HG02981 (cell line): ENCODE measurements around the gene ESYT1.

Source experiments
- ATAC-seq: cut with Tn5 transposase; IDR thresholded peaks from one replicate; pipeline ENCODE4 v1.9.1; 2021; ENCODE audit warnings: mild to moderate bottlenecking, moderate library complexity; ENCODE audit not compliant: unreplicated experiment

ESYT1 gene

DNA sequence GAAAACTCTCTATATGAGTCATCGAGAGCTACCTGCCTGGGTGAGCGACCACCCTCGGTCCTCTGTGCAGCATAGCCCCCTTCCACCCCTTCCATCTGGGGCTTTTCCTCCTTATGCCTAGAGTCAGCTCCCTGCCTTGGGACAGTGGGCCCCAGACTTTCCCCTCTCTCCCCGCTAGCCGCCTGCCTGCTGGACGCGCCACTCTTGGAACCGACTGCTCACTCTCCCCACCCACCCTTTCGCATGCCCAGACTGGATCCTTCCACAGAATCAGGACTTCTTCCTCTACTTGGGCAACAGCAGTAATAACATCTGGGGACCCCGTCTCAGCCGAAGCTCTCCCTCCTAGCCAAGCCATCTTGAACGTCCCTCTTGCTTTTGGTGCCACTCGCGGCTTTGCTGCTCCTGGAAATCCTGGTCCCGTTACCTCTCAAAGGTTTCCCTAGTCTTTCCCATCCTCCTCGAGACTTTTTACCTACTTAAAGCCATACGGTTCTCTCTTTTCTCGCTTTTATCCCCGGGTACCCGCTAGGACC, 671 bp downstream of the ESYT1 start:
- peak; percentile 2 for ATAC-seq

DNA sequence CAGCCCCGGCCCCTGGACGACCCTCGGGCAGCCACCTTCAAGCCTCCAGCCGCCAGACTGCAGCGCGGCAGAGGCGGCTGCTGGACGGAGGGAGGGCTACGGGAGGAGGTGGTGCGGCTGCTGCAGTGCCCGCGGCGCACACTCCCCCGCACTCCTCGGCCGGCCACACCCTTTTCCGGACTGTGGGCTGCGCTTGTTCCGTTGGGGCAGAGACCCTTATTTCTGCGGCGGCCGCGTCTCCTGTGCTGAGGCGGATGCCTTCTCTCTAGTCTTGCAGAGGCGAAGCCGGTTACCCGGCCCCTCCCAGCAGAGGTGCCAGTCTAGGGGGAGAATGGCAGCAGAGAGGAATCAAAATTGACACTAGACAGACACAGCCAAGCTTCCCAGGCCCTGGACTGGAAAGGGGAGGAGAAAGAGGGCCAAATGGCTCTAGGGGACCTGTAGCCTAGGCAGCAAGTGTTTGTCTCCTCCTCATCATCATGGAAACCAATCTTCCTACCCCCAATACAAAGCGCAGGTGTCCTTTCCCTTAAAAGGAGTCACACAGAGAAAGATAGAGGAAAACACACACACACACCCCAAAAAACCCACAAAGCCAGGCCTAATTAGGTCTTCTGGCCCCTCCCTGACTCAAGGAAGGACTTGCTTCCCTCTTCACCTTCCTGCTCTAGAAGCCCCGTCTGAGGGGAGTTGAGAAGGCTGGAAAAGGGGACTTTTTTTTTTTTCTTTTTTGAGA, 1.3 kb downstream of the ESYT1 start:
- peak; percentile 21 for ATAC-seq

DNA sequence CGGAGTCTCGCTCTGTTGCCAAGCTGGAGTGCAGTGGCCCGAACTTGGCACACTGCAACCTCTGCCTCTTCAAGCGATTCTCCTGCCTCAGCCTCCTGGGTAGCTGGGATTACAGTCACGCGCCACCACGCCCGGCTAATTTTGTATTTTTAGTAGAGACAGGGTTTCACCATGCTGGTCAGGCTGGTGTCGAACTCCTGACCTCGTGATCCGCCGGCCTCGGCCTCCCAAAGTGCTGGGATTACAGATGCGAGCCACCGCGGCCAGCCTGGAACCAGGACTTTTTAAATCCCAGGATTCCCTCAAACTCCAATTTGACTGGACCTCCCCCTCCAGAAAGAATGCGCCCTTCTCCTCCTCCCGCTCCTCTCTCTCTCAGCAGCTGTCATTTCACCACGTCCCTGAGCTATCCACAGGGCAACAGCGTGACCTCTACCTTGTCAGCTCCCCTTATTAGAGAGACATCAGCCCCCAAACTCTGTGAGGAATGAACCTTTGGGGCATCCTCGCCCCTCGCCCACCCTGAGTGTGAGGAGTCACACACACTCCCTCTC, 2.0 kb downstream of the ESYT1 start:
- no peak for ATAC-seq

DNA sequence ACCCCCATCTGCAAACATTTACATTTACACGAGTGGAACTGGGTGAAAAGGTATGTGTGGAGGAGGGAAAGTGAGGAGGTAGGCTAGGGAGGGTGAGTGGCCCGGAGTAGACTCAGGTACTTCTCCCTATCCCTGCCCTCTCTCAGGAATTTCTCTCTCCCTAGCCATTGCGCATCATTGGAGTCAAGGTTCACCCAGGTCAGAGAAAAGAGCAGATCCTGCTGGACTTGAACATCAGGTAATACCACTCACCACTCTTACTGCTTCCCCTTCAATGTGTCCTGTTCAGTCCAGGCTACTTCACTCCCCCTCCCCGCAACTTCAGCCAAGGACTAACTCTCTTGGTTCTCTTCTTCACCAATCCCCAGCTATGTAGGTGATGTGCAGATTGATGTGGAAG, 2.8 kb downstream of the ESYT1 start:
- ATAC-seq = no peak

DNA sequence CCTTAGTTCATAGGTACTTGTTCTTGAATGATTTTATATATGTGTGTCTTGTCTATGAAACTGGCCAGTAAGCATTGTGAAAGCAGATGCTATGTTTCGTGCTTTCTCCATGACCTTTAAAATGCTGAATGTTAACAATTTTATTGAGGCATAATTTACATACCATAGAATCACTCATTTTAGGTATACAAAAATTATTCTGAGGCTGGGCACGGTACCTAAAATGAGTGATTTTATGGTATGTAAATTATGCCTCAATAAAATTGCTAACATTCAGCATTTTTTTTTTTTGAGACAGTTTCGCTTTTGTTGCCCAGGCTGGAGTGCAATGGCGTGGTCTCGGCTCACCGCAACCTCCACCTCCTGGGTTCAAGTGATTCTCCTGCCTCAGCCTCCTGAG, 6.8 kb downstream of the ESYT1 start:
- no peak for ATAC-seq

DNA sequence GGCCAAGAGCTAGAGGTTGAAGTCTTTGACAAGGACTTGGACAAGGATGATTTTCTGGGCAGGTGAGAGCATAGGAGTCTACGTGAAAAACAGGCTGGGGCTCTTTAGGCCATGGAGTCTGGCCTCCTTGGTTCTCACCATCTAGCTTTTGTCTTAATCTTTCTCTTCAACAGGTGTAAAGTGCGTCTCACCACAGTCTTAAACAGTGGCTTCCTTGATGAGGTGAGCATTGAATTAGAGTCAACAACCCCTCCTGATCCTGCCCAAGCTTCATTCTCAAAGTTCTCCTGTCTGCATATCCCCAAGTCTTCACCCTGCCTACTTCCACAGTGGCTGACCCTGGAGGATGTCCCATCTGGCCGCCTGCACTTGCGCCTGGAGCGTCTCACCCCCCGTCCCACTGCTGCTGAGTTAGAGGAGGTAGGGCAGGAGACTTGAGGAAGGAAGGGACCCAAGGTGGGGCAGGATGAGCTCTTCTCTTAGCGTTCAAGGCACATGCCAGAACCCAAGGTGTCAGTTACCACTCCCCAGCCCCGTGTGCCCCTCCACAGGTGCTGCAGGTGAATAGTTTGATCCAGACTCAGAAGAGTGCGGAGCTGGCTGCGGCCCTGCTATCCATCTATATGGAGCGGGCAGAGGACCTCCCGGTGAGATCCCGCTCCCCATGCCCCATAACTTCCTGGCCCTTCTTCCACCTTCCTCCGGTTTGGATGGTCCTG, 9.9 kb downstream of the ESYT1 start:
- no peak for ATAC-seq

DNA sequence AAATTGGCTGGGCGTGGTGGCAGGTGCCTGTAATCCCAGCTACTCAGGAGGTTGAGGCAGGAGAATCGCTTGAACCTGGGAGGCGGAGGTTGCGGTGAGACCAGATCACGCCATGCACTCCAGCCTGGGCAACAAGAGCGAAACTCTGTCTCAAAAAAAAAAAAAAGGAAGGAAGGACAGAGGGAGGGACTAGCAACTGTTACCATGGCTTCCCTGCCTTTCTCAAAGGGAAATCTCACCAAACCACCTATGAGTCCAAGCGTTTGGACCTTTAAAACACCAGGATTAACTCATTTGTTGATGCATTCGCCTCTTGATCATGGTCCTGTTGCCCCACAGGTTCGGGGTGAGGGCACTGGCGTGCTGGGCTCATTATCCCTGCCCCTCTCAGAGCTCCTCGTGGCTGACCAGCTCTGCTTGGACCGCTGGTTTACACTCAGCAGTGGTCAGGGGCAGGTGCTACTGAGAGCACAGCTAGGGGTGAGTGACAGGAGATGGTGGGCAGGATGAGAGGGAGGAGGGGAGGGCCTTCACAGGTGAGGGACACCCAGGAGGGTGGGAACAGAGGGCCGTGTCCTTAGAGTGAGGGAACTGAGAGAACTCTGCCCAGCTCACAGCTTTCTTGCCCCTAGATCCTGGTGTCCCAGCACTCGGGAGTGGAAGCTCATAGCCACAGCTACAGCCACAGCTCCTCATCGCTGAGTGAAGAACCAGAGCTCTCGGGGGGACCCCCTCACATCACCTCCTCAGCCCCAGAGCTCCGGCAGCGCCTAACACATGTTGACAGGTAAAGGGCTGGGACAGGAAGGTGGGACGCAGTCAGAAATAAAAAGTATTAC, 14.1 kb downstream of the ESYT1 start:
- no peak for ATAC-seq

DNA sequence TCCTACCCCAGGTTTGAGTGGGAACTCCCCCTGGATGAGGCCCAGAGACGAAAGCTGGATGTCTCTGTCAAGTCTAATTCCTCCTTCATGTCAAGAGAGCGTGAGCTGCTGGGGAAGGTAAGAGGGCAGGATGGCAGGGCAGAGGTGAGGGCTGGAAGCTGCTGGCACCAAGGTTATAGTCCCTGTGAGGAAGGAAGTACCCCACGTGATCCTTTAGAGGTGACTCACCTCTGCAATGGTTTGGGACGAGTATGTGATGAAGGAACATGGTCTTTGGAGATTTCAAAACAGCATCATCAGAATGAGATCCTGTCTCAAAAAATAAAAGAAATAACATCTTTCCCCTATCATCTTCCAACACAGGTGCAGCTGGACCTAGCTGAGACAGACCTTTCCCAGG, 15.2 kb downstream of the ESYT1 start:
- ATAC-seq = no peak

DNA sequence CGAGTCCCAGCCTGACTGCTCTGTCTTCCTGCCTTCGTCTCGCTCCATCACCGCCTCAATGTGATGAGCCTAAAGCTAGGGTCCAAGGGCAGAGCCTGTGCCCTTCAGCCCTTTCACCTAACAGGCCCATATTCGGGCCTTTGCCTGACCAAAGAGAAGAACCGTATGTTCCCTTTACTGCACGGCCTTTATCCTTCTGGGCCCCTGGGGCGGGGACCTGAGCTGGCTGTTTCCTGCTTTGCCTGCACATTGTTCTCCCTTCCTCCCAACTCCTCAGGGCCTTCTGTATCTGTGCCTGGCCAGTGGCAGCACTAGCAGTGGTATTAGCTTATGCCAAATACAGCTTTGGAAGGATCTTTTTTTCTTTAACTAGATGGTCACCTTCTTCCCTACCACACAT, 15.8 kb downstream of the ESYT1 start:
- ATAC-seq = no peak

DNA sequence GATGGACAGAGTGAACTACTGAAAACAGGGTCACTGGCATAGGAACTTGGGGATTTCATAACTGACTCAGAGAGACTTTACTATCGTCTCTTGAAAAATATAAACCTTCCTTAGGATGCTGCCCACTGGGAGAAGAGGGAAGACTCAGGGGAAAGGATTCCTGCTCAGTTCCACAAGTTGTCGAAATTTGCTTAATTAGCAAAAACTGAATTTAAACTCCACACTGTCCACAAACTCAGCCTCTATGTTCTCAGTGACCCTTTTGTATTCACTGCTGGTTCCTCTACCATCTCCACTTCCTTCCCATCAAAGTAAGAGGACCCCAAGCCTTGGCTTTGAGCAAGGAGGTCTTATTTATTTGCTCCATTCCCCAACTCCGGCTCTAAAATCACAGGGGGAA, 17.1 kb downstream of the ESYT1 start:
- ATAC-seq = no peak

DNA sequence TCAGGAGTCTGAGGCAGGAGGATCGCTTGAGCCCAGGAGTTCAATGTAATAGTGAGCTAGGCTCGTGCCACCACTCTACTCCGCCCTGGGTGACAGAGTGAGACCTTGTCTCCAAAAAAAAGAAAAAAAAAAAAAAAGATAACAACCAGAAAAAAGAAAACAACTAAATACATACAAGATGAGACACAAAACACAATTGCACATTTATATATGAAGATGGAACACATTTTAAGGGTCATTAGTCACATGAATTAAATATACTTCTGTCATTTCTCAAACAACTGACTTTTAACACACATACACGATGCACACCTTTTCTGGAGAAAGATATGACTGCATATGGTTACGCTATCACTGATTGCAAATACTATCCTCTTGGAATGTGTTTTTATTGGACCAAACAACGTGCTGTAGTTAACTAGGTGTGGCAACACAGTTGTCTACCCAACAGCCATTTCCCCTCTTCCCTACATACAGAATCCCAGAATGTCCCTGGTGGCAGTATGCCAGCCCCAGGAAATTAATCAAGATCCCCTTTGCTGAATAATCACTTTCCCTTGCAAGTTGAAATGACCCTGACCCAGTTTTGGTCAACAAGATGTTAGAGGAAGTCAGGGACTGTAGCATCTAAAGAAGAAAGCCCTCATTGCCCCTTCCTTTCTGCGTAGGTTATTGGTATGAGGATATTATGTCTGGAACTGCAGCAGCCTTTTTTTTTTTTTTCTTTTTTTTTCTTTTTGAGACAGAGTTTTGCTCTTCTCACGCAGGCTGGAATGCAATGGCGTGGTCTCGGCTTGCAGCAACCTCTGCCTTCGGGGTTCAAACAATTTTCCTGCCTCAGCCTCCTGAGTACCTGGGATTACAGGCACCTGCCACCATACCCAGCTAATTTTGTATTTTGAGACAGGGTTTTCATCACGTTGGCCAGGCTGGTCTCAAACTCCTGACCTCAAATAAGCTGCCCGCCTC, 18.7 kb downstream of the ESYT1 start:
- no peak for ATAC-seq

DNA sequence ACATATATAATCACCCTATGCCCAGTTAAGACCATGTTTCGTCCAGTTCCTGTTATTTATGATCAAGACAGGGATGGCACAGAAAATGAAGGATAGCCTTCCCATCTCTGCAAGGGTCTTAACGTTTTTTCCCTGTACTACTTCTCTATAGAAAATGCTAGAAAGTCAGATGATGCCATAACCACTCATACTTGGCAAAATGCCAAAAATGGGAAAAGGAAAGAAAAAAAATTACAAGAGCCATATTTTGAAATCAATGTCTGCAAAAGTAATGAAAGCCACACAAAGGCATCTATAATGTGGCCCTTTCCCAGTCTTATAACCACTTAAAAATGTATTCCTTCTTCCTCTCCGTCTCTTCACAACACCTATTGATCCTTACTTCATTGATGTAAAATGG, 22.5 kb downstream of the ESYT1 start:
- no peak for ATAC-seq

DNA sequence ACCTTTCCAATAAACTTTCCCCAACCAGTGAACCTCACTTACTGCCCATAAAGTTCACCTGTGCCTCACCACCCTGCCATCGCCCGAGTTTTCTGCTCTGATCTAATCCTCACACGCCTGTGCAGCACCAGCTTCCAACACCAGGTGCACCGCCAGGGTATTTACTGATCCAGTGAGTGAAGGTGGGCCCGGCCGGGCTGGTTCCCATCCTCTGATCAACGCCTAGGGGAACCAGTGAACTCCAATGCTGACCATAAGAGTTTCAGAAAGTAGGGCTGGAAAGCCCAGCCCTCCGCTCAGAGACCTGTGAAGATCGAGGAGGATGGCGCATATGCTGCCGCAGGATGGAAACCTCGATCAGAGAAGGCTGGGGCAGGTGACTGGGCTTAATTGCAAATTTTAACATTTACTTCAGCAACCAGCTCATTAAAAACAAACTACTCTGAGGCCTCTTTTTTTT, 23.6 kb downstream of the ESYT1 start:
- peak; percentile 47 for ATAC-seq

DNA sequence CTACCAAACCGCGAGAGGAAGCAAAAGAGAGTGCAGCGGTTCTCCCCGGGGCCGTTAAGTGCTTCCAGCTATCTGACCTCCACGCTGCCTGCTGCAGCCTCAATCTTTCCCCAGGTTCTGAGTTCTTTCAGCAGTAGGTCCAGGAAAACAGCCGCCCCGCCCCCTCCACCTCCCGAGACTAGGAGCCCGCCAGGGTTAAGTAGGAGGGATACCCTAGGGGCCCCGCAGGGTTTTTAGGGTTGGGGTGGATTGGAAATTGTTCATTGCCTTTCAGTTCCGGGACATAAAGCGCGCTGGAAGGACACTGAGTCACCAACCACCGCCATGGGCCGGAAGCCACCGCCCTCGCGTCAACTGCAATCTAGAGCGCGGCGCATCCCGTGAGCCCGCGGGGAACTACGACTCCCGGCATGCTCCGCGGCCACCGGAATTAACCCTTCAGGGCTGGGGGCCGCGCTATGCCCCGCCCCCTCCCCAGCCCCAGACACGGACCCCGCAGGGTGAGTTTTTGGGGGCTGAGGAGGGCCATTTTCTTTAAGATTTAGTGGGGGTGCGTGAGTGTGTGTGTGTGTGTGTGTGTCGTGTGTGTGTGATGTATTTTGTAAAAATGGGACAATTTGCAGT, 24.2 kb downstream of the ESYT1 start, which contains the start of gene MYL6B:
Gene MYL6B, plus strand, starts transcription at position 456 of the 624 bp plus-strand sequence. CDS start 1,332 bp downstream, outside the sequence.
- ATAC-seq = peak; percentile 86

DNA sequence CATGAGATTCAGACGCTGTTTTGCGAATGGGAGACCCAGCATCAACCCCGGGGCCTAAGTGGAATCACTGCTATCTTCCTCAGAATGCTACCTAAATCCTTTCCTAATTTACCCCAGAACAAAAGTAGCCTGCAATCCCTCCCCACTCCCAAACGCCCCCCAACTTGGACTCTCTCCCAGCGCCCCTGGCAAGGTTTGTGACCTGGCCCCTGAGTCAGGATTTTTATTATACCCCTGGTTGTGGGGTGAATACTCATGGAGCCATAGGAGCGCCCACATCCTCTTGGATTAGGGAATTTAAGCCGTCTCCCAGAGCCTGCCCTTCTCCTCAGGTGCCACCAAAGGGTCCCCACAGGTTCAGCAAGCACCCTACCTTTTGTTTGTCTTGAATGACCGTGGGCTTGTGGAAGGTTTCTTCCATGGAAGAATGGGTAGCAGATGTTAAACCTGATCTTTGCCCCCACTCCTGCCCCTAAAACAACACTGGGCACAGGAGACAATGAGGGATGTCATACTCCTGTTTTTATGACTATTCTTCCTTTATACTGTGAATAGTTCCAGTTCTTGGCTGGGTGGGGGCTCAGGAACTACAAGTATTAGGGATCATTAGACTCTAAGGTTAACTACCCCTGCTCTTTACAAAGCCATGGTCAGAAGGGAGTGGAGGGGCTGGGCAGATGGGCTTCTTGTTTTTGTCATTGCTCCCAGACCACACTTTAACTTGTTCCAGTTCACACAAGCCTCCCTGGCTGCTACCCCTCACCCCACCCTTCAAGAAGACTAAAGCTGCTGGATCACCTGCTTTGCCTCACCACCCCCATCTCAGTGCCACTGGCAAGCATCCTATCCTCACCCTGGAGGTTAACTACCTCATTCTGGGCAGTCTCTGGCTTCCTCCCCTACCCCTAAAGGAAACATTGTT, 24.9 kb downstream of the ESYT1 start:
- ATAC-seq = no peak

DNA sequence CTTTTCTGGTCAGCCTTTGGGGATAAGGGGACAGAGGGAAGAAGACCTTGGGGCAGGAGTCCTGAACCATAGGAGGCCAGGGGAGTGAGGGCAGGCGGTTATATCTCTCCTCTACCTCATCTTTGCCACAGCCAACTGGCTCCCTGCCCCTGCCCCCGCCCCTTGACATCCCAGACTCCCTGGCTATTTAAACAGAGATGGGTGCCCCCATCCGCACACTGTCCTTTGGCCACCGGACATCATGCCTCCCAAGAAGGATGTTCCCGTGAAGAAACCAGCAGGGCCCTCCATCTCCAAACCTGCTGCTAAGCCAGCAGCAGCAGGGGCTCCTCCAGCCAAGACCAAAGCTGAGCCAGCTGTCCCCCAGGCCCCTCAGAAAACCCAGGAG, 25.6 kb downstream of the ESYT1 start:
- ATAC-seq = no peak

DNA sequence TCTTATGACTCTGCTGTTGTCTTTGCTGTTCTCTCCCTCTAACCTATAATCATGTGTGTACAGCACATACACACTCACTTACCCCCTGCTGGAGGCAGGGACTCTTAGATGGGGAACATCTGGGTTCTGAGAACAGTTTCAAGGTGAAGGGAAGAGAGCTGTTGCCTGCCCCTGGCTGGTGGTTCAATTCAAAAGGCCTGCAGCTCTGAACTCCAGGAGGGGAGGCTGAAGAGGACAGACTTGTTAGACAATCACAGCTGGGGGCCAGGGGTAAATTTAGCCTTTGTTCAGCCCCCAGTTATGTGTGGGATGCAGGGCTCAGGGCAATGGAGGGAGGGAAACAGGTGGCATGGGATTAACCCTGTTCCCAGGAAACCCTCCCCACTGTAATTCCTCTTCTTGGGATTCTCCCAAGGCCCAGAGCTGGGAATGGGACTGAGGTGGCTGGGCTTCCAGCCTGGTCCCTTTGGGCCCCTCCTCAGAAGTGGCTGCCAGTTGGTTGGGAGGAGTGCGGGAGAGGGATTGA, 26.2 kb downstream of the ESYT1 start:
- ATAC-seq = no peak

DNA sequence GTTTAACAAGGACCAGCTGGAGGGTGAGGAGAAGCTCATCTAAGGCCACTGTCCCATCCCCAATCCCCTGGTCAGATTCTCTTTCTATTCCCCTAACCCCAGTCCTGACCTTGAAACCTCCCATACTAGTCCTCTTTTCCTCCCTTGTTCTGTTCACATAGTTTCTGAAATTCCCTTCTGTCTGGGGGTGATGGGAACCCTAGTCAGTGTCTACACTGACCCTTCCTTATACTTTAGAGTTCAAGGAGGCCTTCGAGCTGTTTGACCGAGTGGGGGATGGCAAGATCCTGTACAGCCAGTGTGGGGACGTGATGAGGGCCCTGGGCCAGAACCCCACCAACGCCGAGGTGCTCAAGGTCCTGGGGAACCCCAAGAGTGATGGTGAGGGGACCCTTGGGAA, 26.8 kb downstream of the ESYT1 start:
- ATAC-seq = no peak
